Measurements from ENCODE around the gene TRAPPC3L.

GRCh38 chr6:116562614-116563013 is 17.1 kb upstream of the TRAPPC3L start:
- no peak for TF ChIP-seq GATA2 (IDR thresholded peaks at IDR 0.05; ENCODE audit: low read depth, low read length)
- TF ChIP-seq GATA3 (IDR thresholded peaks at IDR 0.05; ENCODE audit: low read depth, low read length): no peak

All from SH-SY5Y (cell line).